GM21360 (cell line): Measurements from ENCODE around the gene PSMB9.

Experiments
- ATAC-seq: cut with Tn5 transposase; IDR thresholded peaks from one replicate; pipeline ENCODE4 v1.9.1; 2021; ENCODE audit warnings: mild to moderate bottlenecking, moderate library complexity; ENCODE audit not compliant: unreplicated experiment

The PSMB9 gene

DNA sequence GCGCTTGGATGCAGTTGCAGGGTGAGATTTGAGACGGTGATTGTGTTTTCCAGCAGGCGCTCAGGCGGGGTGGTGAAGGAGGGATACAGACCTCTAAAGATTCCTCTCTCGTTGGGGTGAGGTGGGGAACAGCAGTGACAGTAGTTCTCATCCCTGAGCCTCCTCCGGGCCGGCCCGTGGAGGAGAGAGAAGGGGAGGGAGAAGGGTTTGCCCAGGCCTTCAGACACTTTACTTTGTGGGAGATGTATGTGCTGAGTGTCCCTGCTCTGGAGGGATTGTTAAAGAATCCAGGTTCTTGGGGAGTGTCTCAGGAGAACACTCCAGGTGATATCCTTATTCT lies 41.0 kb downstream of the PSMB9 start:
- no peak for ATAC-seq

- no peak for ATAC-seq
Observed at GRCh38 chr6:32903952-32904351, 50.0 kb downstream of the PSMB9 start.

GRCh38 chr6:32905078-32905477 lies 51.1 kb downstream of the PSMB9 start:
- no peak for ATAC-seq

DNA sequence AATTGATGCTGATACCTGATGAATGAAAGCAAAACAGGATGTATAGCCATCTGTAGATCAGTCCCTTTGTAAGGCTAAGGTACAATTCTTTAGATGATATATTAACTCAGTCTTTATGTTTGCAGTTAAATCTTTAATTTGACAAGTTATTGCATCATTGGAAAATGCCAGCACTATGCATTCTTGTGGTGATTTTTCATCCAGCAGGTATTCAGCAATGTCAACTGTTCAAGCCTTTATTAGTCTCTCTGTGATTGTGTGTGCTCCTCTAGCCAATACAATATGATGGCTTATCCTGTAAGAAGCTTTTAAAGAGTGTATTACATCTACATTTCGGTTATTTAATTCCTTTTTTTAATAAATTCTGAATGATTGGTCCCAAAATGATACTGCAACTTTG lies 52.5 kb downstream of the PSMB9 start:
- ATAC-seq = no peak

DNA sequence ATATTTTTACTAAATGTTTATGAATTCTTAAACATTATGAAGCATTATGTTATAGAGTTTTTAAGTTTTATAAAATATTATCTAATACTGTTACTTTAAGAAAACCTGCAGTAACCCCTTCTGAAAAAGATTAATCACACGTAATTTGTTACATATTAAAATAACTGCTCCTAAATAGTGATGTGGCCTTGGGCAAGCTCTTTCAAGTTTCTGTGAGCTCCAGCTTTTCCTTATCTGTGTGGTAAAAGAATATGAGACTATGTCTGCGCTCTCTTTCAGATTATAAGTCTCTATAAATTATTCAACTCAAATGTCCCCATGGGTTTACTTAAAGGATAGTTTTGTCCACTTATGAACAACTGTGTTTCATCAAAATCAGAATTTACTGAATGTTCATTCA lies 54.9 kb downstream of the PSMB9 start:
- no peak for ATAC-seq
